Esophagus muscularis mucosa (tissue), 3 donors: ENCODE data around the gene SORCS2.

Experiments used
- CTCF ChIP-seq, 3 experiments: fragments of 200-600 bp in 2 of 3; fragments of 450-650 bp in 1 of 3; sonication (generic) in 2 of 3; IDR thresholded peaks; one replicate each; pipeline ENCODE4 v1.5.1; 2017 to 2019; ENCODE audit warnings: antibody characterized with exemption in 3 of 3, mild to moderate bottlenecking in 2 of 3, moderate library complexity in 1 of 3
- POLR2AphosphoS5 ChIP-seq, 2 donors: sonication (generic); formaldehyde crosslinking; IDR thresholded peaks; one replicate each; pipeline ENCODE4 v1.6.1; 2017; ENCODE audit warnings: antibody characterized with exemption in 2 of 2

- TF ChIP-seq CTCF (IDR thresholded peaks at IDR 0.05) (no peak), POLR2AphosphoS5 (IDR thresholded peaks at IDR 0.05) (no peak)
These were observed 204.0 kb downstream of the SORCS2 start for GRCh38 chr4:7396186-7396910.
